Prostate gland (tissue), 2 donors: ENCODE measurements around the gene SLC39A11. TPM values are rescaled to one million over a fixed set of nuclear protein-coding genes. Genes with fewer than 3 reads are reported as not detected.

Experiments
- DNase-seq: peaks from one replicate; pipeline ENCODE4 v3.0.0-alpha.2; 2019; ENCODE audit warnings: low spot score
- H3K27ac ChIP-seq, 2 donors: fragments of 200-600 bp; sonication (generic); 2 replicates each; pipeline ENCODE4 v1.5.1; 2017 to 2019
- H3K27me3 ChIP-seq: fragments of 200-600 bp; sonication (generic); replicated peaks from 2 replicates; pipeline ENCODE4 v1.5.1; 2019; ENCODE audit not compliant: insufficient read depth
- H3K36me3 ChIP-seq, 2 donors: fragments of 200-600 bp; sonication (generic); 1 replicate in 1 of 2; 2 replicates in 1 of 2; pipeline versions ENCODE4 v1.5.1 to v1.8.1; 2017 to 2019
- H3K4me1 ChIP-seq: fragments of 200-600 bp; sonication (generic); replicated peaks from 2 replicates; pipeline ENCODE4 v1.5.1; 2019
- H3K4me3 ChIP-seq, 2 donors: fragments of 200-600 bp; sonication (generic); 2 replicates each; pipeline ENCODE4 v1.5.1; 2017 to 2019
- H3K9me3 ChIP-seq: fragments of 200-600 bp; sonication (generic); 2 replicates; pipeline ENCODE4 v1.5.1; 2017
- CTCF ChIP-seq, 4 experiments: fragments of 200-600 bp in 2 of 4; fragments of 450-650 bp in 2 of 4; sonication (generic) in 2 of 4; IDR thresholded peaks; 1 replicate in 3 of 4; 2 replicates in 1 of 4; pipeline ENCODE4 v1.5.1; 2016 to 2019; ENCODE audit warnings: antibody characterized with exemption in 4 of 4, mild to moderate bottlenecking in 2 of 4, moderate library complexity in 2 of 4
- POLR2A ChIP-seq: fragments of 450-650 bp; IDR thresholded peaks from one replicate; pipeline ENCODE4 v1.6.1; 2016; ENCODE audit warnings: antibody characterized with exemption, mild to moderate bottlenecking
- POLR2AphosphoS5 ChIP-seq: sonication (generic); formaldehyde crosslinking; IDR thresholded peaks from one replicate; pipeline ENCODE4 v1.6.1; 2017; ENCODE audit warnings: antibody characterized with exemption
- WGBS: methylation state at CpG from one replicate; pipeline ENCODE4 v1.1.5; 2018; 5-methylcytosine and 5-hydroxymethylcytosine counted together
- intact Hi-C: fragments of 100-400 bp; cut with DNase I; formaldehyde crosslinking; loops from one replicate; pipeline ENCODE4 v1.14.2; 2022
- total RNA-seq, 2 donors: library from RNA; depleted of rRNA; stranded (reverse); fragments of >200 nt; gene quantifications; one replicate each; pipeline ENCODE4 v1.1.0, GENCODE V29; 2016

Gene SLC39A11
- total RNA-seq, 2 donors from 2014 or later = 15.1 to 29.7 TPM

DNA sequence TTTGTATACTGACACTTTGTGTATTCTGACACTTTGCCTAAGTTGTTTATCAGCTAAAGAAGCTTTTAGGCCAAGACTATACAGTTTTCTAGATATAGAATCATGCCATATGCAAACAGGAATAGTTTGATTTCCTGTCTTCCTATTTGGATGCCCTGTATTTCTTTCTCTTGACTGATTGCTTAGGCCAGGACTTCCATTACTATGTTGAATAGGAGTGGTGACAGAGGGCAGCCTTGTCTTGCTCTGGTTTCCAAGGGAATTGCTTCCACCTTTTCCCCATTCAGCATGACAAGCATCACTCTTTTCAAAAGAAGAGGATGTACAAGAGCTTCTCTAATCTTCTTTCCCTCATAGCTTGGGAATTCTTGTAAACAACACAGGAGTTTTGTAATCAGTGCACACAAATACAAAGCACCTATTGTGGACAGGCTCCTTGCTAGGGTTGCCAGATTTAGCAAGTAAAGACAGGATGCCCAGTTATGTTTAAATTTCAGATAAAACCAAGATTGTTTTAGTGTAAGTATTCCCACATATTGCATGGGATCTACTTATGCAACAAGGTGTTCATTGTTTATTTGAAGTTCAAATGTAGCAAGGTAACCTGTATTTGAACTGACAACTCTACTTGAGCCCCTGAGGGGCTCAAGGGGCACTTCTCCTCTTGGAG, 233.5 kb downstream of the SLC39A11 start:
- H3K9me3 ChIP-seq = no peaks in the 10 kb centered on the region
- no peaks in the 10 kb centered on the region for H3K36me3 ChIP-seq

DNA sequence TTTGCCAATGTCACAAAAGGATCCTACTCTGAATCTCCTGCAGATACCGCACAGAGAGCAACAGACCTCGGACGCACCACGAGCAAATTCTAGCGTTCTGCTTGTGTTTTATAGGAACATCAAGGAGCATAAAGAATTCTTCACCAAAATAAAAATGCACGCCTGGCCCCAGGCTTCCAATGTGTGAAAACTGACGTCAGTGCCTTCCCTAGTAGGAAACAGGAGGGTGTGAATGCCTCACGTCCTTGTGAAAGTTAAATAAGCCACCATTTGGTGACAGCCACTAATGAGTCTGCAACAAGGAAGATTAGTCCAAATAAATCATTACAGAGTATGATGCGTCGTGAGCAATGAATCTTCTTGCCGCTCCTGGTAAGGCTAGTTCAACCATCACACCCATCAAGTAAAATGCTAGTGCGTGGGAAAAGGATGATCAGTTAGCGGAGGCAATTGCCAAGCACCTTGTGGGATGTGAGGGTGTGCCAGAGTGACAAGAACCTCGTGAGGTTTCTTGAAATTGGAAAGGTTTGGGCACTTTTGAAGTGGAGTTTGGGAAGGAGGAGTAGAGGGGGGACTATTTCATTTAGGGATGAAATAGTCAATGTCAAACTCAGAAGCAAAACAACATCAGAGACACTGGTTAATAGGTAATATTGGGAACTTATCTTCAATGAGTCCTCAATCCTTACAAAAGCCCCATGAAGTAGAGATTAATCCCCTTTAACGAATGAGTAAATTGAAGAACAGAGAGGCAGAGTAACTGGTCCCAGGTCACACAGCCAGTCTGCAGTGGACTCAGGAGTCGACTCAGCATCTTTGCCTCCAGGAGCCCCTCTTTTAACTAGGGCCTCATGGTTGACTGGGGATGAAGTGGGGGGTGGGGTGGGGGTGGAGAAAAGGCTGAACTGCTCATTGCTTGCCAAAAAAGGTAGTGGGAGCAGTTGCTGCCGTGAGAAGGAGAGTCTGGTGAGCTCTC, 238.8 kb downstream of the SLC39A11 start:
- intact Hi-C loops = no loop called here

More for the DNA sequence above, 233.5 kb downstream of the SLC39A11 start:
- no peak overlapping the region for H3K4me3 ChIP-seq
- H3K27me3 ChIP-seq = no peaks in the 10 kb centered on the region
- no peaks in the 10 kb centered on the region for H3K4me1 ChIP-seq
- intact Hi-C loops = no loop called here
- no peak for DNase-seq
- no peak for TF ChIP-seq POLR2AphosphoS5
- TF ChIP-seq POLR2A = no peak
- TF ChIP-seq CTCF (IDR thresholded peaks at IDR 0.05) = no peak
- H3K27ac ChIP-seq = no peak overlapping the region

DNA sequence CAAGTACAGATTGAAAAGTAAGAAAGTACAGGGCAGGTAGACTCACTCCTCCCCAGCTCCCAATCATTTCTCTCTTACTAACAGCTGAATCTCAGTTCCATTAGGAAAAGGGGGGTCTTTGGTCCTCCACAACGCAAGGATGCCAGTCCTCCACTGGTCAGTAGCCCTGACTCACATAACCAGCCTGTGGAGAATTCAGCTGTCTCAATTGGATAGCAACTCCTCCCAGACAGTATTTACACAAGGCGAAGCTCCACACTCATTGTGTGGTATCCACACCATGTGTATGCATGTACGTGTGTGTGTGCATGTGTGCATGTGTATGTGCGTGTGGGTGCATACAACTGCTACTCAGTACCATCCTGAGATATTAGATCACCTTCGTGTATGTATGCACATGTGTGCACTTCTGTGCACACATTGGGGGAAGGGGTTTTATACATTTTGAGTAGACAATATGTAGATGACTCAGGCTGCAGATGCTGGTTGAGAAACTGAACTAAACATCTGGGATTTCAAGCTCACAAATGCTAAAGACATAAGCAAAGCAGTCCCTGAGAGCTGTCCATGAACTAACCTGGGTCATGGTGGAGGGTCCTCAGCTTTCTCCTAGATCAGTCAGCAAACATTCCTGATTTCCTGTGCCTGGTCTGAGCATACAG, 240.1 kb downstream of the SLC39A11 start:
- intact Hi-C loops = no loop called here
- H3K36me3 ChIP-seq = no peaks in the 10 kb centered on the region
- no peaks in the 10 kb centered on the region for H3K9me3 ChIP-seq
- no peak overlapping the region for H3K4me3 ChIP-seq
- no peak overlapping the region for H3K27ac ChIP-seq
- 90% methylated on average over 5 of the region's 5 CpGs for WGBS
- TF ChIP-seq CTCF (IDR thresholded peaks at IDR 0.05) = no peak
- TF ChIP-seq POLR2A = no peak
- TF ChIP-seq POLR2AphosphoS5 = no peak
- DNase-seq = no peak
- no peaks in the 10 kb centered on the region for H3K4me1 ChIP-seq
- no peaks in the 10 kb centered on the region for H3K27me3 ChIP-seq

More for the DNA sequence above, 238.8 kb downstream of the SLC39A11 start:
- Histone ChIP-seq H3K27ac (no peak overlapping the region), H3K27me3 (no peaks in the 10 kb centered on the region), H3K4me1 (no peaks in the 10 kb centered on the region), H3K36me3 (no peaks in the 10 kb centered on the region), H3K4me3 (no peak overlapping the region), H3K9me3 (no peaks in the 10 kb centered on the region)
- DNase-seq = no peak
- TF ChIP-seq CTCF (IDR thresholded peaks at IDR 0.05) (no peak), POLR2AphosphoS5 (no peak), POLR2A (no peak)
- 68% methylated on average over 17 of the region's 17 CpGs for WGBS

DNA sequence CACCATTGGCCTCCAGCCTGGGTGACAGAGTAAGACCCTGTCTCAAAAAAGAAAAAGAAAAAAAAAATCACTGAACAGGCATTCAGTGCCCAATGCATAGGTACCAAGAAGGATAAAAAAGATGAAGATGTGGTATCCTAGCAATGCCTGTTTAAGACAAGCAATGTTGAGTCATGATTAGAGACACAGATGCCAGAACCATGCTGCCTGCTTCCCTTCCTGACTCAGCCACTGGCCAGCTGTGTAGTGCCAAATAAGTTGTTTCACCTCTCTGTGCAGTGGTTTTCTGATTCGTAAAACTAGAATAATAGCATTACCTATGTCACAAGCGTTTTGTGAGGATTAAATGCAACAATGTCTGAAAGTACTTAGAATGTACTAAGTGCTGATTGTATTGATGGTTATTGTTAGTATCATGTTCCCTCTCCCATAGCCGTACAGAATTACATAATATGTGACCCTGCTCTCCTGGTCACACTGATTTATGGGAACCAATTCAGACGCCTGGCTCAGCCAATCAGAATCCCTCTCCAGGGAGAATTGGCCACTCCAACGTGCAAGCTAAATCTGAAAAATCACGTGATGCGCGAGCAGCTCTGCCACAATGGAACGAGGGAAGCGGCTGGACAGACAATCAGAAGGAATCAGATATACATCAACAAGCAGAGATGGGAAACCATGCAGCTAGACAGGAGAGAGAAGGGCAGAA, 241.9 kb downstream of the SLC39A11 start:
- intact Hi-C loops = no loop called here
- Histone ChIP-seq H3K4me3 (no peak overlapping the region), H3K4me1 (no peaks in the 10 kb centered on the region), H3K36me3 (no peaks in the 10 kb centered on the region), H3K27ac (no peak overlapping the region), H3K9me3 (no peaks in the 10 kb centered on the region), H3K27me3 (no peaks in the 10 kb centered on the region)
- WGBS = 90% methylated on average over 10 of the region's 10 CpGs
- no peak for TF ChIP-seq POLR2AphosphoS5
- no peak for TF ChIP-seq POLR2A
- no peak for TF ChIP-seq CTCF (IDR thresholded peaks at IDR 0.05)
- no peak for DNase-seq
